ENCODE results near the gene ATXN1. TPM values are rescaled to one million over a fixed set of nuclear protein-coding genes. Genes with fewer than 3 reads are reported as not detected.

ATXN1 gene
- polyA plus RNA-seq, 2 of the 4 experiments (the other 2 are of a cell fraction), result 2.9 to 8.3 TPM

GRCh38 chr6:16730738-16731477 is 30.4 kb downstream of the ATXN1 start:
- no peak for TF ChIP-seq NPAS2 (CRISPR knock-in tag; IDR thresholded peaks at IDR 0.05; ENCODE audit: borderline replicate concordance)
- peak in 1 of 2 experiments; percentile 28; a peak in 1 of 4 replicates for TF ChIP-seq CEBPB (IDR thresholded peaks at IDR 0.05)
- no peak for TF ChIP-seq HEYL (CRISPR knock-in tag; IDR thresholded peaks at IDR 0.05)
- TF ChIP-seq HOXB13 (CRISPR knock-in tag; IDR thresholded peaks at IDR 0.05; ENCODE audit: low read depth), result no peak
- H3K9me3 ChIP-seq, result no peaks in the 10 kb centered on the region
- H3K4me1 ChIP-seq, result peaks cover 59% of the 10 kb centered on the region
- no peak for FAIRE-seq
- POLR2A ChIA-PET, result interaction anchor here (0.7 kb wide), 1 partner anchor 21 kb away, joined by 3 read pairs; no protein-coding TSS in a partner anchor
- H3K4me3 ChIP-seq, result no peak overlapping the region
- ATAC-seq, result no peak
- CTCF ChIA-PET, result interaction anchor here (0.7 to 1.9 kb wide), 6 partner anchors 16 to 399 kb away, joined by 3 to 5 read pairs (median 4); partner anchors contain the start of gene ATXN1
- DNase-seq (ENCODE audit: low read depth in 1 of 2, low spot score in 1 of 2), result no peak
- H3K4me2 ChIP-seq, result peak overlapping the region; percentile 49
- H3K27ac ChIP-seq, result peak overlapping the region; percentile 21 to 70; a peak in 3 of 6 replicates
- 45% methylated on average over 7 of the region's 7 CpGs for WGBS (ENCODE audit: missing lambda C conversion rate)

DNA sequence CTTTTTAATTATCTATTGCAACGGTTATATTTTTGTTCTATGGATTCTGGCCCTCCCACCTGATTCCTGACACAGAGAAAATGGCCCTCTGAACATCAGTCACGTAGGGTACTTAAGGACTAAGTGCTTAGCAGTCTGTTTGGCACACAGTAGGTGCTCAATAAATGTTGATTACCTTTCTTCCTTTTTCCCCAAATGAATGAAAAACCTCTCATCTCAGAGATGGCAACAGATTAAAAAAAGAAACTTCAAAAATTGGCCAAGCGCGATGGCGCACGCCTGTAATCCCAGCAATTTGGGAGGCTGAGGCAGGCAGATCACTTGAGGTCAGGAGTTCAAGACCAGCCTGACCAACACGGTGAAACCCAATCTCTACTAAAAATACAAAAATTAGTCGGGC is 31.5 kb downstream of the ATXN1 start:
- 84% methylated on average over 8 of the region's 8 CpGs for WGBS (ENCODE audit: missing lambda C conversion rate)
- TF ChIP-seq ESRRA (IDR thresholded peaks at IDR 0.05; ENCODE audit: borderline replicate concordance, low read length) (no peak), RFX5 (IDR thresholded peaks at IDR 0.05) (no peak), NFE2L2 (conservative IDR thresholded peaks at IDR 0.05; ENCODE audit: low read length) (no peak), CEBPB (IDR thresholded peaks at IDR 0.05) (no peak), ZSCAN20 (CRISPR knock-in tag; IDR thresholded peaks at IDR 0.05) (no peak), SREBF2 (IDR thresholded peaks at IDR 0.05) (no peak)
- TF ChIP-seq, protein P1, sequence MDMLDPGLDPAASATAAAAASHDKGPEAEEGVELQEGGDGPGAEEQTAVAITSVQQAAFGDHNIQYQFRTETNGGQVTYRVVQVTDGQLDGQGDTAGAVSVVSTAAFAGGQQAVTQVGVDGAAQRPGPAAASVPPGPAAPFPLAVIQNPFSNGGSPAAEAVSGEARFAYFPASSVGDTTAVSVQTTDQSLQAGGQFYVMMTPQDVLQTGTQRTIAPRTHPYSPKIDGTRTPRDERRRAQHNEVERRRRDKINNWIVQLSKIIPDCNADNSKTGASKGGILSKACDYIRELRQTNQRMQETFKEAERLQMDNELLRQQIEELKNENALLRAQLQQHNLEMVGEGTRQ (IDR thresholded peaks at IDR 0.05), result no peak
- TF ChIP-seq, protein P2, sequence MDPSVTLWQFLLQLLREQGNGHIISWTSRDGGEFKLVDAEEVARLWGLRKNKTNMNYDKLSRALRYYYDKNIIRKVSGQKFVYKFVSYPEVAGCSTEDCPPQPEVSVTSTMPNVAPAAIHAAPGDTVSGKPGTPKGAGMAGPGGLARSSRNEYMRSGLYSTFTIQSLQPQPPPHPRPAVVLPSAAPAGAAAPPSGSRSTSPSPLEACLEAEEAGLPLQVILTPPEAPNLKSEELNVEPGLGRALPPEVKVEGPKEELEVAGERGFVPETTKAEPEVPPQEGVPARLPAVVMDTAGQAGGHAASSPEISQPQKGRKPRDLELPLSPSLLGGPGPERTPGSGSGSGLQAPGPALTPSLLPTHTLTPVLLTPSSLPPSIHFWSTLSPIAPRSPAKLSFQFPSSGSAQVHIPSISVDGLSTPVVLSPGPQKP (IDR thresholded peaks at IDR 0.05; ENCODE audit: low read depth, low read length), result no peak
- peak overlapping the region; percentile 76 for H3K4me2 ChIP-seq
- CTCF ChIA-PET, result interaction anchor here (0.9 to 1.7 kb wide), 3 partner anchors 9 to 34 kb away, joined by 3 to 10 read pairs (median 4); no protein-coding TSS in a partner anchor
- no peaks in the 10 kb centered on the region for H3K9me3 ChIP-seq
- FAIRE-seq (no peak), ATAC-seq (no peak), DNase-seq (ENCODE audit: low read depth in 1 of 2, low spot score in 1 of 2) (no peak)
- POLR2A ChIA-PET, result interaction anchor here (0.6 to 1.1 kb wide), 2 partner anchors 9 to 29 kb away, joined by 4 read pairs; no protein-coding TSS in a partner anchor
- H3K4me1 ChIP-seq, result peaks cover 70% of the 10 kb centered on the region
- H3K4me3 ChIP-seq, result no peak overlapping the region
- peak overlapping the region; percentile 65 to 83 for H3K27ac ChIP-seq

DNA sequence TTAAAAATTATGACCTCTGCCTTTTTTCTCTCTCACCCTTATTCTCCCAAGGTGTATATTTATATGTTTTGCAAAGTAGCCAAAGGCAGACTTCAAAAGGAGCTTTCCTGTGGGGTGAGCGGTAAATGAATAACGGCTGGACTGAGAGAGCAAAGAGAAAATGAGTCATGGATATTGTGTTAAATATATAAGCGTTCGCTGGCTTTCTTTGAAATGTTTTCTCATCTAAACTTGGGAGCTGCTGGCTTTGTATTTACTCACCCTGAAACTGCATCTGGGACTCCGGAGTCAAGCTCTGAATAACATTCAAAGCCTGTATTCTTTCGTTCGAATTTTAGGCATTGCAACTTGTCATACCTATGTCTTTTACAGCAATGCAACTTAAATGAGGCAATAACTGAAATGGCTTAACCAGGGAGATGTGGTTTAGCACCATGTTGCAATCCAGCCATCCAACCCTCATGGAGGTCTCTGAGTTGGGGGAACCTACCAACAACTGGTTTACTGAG is 32.0 kb downstream of the ATXN1 start:
- peaks cover 75% of the 10 kb centered on the region for H3K4me1 ChIP-seq
- 0 out of 3 replicates have a peak overlapping the region, but pooled peaks have one; percentile 18 for H3K4me3 ChIP-seq
- FAIRE-seq (no peak), DNase-seq (ENCODE audit: low read depth in 1 of 2, low spot score in 1 of 2) (peak; percentile 33 to 42), ATAC-seq (peak; percentile 62; a peak in 5 of 6 replicates)
- H3K4me2 ChIP-seq, result peak overlapping the region; percentile 76
- no peaks in the 10 kb centered on the region for H3K9me3 ChIP-seq
- ChIA-PET POLR2A (interaction anchor here (0.6 to 1.1 kb wide), 2 partner anchors 9 to 30 kb away, joined by 4 read pairs; no protein-coding TSS in a partner anchor), CTCF (interaction anchor here (0.9 to 1.9 kb wide), 5 partner anchors 9 to 34 kb away, joined by 3 to 10 read pairs (median 5); partner anchors contain the start of gene ATXN1)
- WGBS (ENCODE audit: missing lambda C conversion rate), result 2% methylated on average over 7 of the region's 7 CpGs
- no peak for TF ChIP-seq CHD2 (IDR thresholded peaks at IDR 0.05; ENCODE audit: low read length, partially characterized antibody)
- TF ChIP-seq TP53 (CRISPR knock-in tag; IDR thresholded peaks at IDR 0.05), result no peak
- TF ChIP-seq FOSL2 (IDR thresholded peaks at IDR 0.05), result peak; percentile 62
- TF ChIP-seq FOSL2 (CRISPR knock-in tag; IDR thresholded peaks at IDR 0.05), result peak; percentile 76
- peak; percentile 70 to 77; a peak in 3 of 4 replicates for TF ChIP-seq CEBPB (IDR thresholded peaks at IDR 0.05)
- TF ChIP-seq ATOH8 (CRISPR knock-in tag; IDR thresholded peaks at IDR 0.05; ENCODE audit: low read depth), result no peak
- no peak for TF ChIP-seq HDAC2 (IDR thresholded peaks at IDR 0.05)
- peak; percentile 38 to 52; a peak in 2 of 5 replicates for TF ChIP-seq JUN (IDR thresholded peaks at IDR 0.05)
- TF ChIP-seq RCOR1 (IDR thresholded peaks at IDR 0.05; ENCODE audit: low read depth, low read length), result no peak
- TF ChIP-seq JUNB (IDR thresholded peaks at IDR 0.05), result peak; percentile 67
- TF ChIP-seq BCL3 (IDR thresholded peaks at IDR 0.05), result 0 out of 3 replicates have a peak, but pooled peaks have one; percentile 35
- peak in 1 of 2 experiments; percentile 21; a peak in 1 of 5 replicates for TF ChIP-seq EP300 (IDR thresholded peaks at IDR 0.05)
- TF ChIP-seq MAZ (IDR thresholded peaks at IDR 0.05; ENCODE audit: borderline replicate concordance, low read depth, low read length), result no peak
- peak in 1 of 2 experiments; percentile 28; a peak in 2 of 5 replicates for TF ChIP-seq RAD21 (conservative IDR thresholded peaks at IDR 0.05 in 1 of 2, IDR thresholded peaks at IDR 0.05 in 1 of 2)
- H3K27ac ChIP-seq, result peak overlapping the region; percentile 65 to 83
